ENCODE data around the gene SMAD2.
"Not testable (repeated sequence)": the region's sequence is repeated elsewhere in the genome, so short reads cannot be mapped to it uniquely, and the experiment has no call there.

SMAD2 gene

DNA sequence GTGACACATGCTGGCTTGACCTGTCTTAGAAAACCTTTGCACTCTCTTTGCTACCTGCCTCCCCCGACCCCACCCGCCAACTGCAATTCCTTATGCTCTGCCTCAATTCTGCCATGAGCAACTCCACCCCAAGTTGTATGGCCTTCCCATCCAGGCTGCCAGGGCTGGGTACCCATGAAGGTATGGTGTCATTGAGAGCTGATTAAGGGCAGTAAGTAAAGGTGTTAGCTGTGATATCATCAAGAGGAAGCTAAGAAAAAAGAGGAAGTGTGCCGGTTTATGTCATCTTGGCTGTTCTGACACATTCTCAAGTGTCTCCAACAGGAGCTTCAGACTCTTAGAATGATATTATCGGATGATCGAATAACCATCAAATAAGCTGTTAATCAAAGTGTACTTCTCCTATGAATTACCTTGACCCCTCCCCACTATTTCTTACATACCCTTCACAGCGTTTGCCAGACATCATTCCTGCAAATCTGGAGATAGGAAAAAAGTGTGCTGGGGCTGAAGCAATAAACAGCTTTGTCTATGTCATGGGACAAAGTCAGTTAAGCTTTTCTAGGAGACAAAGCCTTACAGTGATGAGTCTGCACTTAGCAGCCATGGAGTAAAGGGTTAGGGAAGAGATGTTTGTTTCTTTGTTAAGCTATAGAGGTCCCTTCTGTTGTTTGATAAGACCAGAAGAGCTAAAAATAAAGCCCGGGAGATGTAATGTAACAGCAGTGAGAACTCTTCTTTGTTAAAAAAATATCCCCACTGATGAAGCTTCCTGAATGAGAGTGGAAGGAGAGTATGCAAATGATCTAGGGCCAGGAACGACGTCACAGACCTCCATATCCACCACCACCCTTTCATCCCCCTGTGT, 40.4 kb upstream of the SMAD2 start:
- TF ChIP-seq, protein P1, sequence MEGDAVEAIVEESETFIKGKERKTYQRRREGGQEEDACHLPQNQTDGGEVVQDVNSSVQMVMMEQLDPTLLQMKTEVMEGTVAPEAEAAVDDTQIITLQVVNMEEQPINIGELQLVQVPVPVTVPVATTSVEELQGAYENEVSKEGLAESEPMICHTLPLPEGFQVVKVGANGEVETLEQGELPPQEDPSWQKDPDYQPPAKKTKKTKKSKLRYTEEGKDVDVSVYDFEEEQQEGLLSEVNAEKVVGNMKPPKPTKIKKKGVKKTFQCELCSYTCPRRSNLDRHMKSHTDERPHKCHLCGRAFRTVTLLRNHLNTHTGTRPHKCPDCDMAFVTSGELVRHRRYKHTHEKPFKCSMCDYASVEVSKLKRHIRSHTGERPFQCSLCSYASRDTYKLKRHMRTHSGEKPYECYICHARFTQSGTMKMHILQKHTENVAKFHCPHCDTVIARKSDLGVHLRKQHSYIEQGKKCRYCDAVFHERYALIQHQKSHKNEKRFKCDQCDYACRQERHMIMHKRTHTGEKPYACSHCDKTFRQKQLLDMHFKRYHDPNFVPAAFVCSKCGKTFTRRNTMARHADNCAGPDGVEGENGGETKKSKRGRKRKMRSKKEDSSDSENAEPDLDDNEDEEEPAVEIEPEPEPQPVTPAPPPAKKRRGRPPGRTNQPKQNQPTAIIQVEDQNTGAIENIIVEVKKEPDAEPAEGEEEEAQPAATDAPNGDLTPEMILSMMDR (IDR thresholded peaks at IDR 0.05; ENCODE audit: borderline replicate concordance, insufficient read depth, low read depth, low read length) = no peak
- no peak overlapping the region for H3K4me3 ChIP-seq (ENCODE audit: low read depth, low read length)

DNA sequence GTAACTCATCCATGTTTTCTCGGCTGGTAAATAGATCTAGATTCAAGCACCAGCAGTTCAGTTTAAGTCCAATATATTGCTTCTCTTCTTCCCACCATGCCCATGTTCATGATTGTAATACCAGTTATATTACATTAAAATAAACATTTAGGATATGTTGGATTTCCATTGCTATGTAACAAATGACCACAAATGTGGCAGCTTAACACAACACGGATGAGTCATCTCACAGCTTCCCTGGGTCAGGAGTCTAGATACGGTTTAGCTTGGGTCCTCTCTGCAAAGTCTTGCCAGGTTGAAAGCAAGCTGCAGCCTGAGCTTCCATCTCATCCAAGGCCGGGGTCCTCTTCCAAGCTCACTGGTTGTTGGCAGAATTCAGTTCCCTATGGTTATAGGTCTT, 39.4 kb upstream of the SMAD2 start:
- H3K4me3 ChIP-seq (ENCODE audit: low read depth, low read length) = no peak overlapping the region
- TF ChIP-seq, protein P1 (IDR thresholded peaks at IDR 0.05; ENCODE audit: borderline replicate concordance, insufficient read depth, low read depth, low read length) = no peak

DNA sequence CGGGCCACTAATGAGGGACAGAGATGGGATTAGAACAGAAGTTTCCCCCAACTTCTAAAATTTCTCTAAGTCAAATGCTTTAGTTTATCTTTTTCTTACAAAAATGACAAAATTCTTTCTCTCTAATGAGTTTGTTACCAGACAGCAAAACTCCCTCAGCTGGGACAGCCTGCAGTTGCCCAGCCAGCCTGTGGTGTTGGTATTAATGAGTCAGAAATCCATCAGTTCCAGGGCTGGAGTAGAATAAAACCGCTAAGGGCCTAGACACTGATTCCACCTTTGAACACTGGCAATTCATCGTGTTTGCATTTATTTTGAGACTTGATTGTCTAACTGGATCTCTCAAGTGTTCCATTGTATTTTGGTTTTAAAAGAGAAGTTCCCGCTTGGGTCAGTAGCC, 38.3 kb upstream of the SMAD2 start:
- TF ChIP-seq, protein P1 (IDR thresholded peaks at IDR 0.05; ENCODE audit: borderline replicate concordance, insufficient read depth, low read depth, low read length) = no peak
- no peak overlapping the region for H3K4me3 ChIP-seq (ENCODE audit: low read depth, low read length)

DNA sequence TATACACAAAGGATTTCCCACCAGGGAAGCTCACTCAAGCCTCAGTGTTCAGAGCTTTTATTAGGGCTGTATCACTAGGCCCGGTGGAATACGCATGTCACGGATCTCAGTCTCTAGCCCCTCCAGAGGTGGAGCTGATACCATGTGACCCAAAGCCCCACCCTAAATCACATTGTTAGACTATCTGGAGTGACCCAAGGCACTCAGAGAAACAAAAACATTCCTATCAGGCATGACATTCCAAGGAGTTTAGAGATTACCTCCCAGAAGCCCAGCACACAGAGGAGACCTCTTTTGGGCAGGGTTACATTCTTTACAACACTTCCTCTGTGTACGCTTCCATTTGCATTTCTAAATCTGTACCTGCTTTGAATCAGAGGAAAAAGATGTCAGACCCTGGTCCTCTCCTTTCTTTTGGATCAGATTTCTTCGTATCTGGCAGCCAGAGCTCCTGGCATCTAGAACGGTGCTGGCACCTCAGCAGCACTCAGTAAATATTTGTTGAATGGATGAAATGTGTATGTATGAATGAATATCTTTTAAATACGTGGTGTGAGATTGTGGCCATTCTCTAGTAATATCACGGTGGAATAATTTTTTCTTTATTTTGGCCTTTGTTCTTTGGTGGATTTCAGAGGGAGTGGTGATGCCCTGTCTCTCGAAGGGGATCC, 37.7 kb upstream of the SMAD2 start:
- no peak overlapping the region for H3K4me3 ChIP-seq (ENCODE audit: low read depth, low read length)
- TF ChIP-seq, protein P1 (IDR thresholded peaks at IDR 0.05; ENCODE audit: borderline replicate concordance, insufficient read depth, low read depth, low read length) = no peak

DNA sequence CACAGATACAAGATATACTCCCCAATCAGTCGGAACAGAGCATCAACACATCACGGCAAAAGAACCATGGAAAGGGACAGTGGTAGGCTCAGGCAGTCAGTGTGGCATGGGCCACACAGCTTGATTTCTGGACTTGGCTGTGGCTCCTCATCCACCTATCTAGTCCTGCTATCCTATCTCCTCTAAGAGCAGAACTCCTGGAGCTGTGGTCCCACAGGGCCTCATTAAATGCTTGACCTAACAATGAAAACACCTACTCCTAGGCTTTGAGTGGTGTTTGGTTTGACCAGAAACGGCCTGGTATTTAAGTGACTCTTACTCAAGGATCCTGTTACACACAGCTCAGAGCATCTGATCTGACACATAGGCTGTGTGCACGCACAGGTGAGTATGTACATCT, 33.6 kb upstream of the SMAD2 start:
- H3K4me3 ChIP-seq (ENCODE audit: low read depth, low read length) = no peak overlapping the region
- TF ChIP-seq, protein P1 (IDR thresholded peaks at IDR 0.05; ENCODE audit: borderline replicate concordance, insufficient read depth, low read depth, low read length) = no peak

DNA sequence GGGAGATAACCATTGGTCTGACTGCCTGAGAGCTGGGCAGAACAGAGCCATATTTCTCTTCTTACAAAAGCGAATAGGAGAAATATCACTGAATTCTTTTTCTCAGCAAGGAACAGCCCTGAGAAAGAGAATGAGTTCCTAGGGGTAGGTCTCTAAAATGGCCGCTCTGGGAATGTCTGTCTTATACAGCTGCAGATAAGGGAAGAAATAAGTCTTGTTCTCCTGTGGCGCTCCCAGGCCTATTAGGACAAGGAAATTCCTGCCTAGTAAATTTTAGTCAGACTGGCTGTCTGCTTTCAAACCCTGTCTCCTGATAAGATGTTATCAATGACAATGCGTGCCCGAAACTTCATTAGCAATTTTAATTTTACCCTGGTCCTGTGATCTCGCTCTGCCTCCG, 30.5 kb upstream of the SMAD2 start:
- H3K4me3 ChIP-seq (ENCODE audit: low read depth, low read length) = not testable (repeated sequence)

DNA sequence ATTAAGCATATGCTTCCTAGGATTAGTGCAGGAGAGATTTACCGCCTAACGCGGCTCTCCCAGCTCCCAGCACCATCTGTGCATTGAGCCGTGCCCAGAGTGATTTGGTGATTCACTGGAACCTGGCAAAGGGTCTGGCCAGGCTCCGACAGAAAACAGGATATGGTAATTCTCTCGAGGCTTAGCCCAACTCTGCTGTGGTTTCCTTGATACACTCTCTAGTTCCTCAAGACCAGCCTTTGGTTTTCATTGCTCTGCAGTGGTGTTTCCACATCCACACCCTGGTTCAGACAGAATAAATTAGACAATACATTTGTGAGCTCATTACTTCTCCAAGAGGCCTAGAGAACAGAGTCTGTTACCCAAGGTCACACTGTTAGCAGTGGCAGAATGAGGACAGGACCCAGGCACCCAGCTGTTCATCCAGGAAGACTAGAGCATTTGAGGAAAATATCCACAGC, 23.0 kb upstream of the SMAD2 start:
- H3K4me3 ChIP-seq (ENCODE audit: low read depth, low read length) = no peak overlapping the region
- TF ChIP-seq, protein P1 (IDR thresholded peaks at IDR 0.05; ENCODE audit: borderline replicate concordance, insufficient read depth, low read depth, low read length) = no peak

Data from GM12875 (cell line).